GM04504 (cell line): ENCODE data around the gene TST.

Source experiments
- DNase-seq: peaks from one replicate; pipeline ENCODE4 v3.0.0-alpha.2; 2012; ENCODE audit warnings: low read depth

The TST gene

GRCh38 chr22:37019309-37020191, at the start of gene TST, which contains the start of gene MPST:
Gene TST (minus strand): TSS chr22:37019447. CDS start chr22:37018732, 715 bp downstream.
Gene MPST (plus strand): TSS chr22:37019742. CDS start chr22:37019837, 95 bp downstream.
- no peak for DNase-seq

GRCh38 chr22:37068859-37069258, 49.6 kb upstream of the TST start:
- no peak for DNase-seq

GRCh38 chr22:37067428-37067827, 48.2 kb upstream of the TST start:
- DNase-seq: no peak

GRCh38 chr22:37065961-37066360, 46.7 kb upstream of the TST start:
- no peak for DNase-seq

- DNase-seq: no peak
Measured at GRCh38 chr22:37065180-37065579, 45.9 kb upstream of the TST start.

GRCh38 chr22:37064553-37064952, 45.3 kb upstream of the TST start:
- DNase-seq: no peak

GRCh38 chr22:37063431-37064420, 44.5 kb upstream of the TST start:
- no peak for DNase-seq

GRCh38 chr22:37062702-37063381, 43.6 kb upstream of the TST start:
- no peak for DNase-seq

GRCh38 chr22:37062376-37062675, 43.1 kb upstream of the TST start:
- DNase-seq: no peak

- DNase-seq: no peak
Measured at GRCh38 chr22:37061611-37062375, 42.5 kb upstream of the TST start.

- no peak for DNase-seq
Measured at GRCh38 chr22:37060801-37061610, 41.8 kb upstream of the TST start.

GRCh38 chr22:37059876-37060449, 40.7 kb upstream of the TST start:
- no peak for DNase-seq

GRCh38 chr22:37058917-37059701, 39.9 kb upstream of the TST start:
- DNase-seq: no peak

- DNase-seq: no peak
Measured at GRCh38 chr22:37057796-37058510, 38.7 kb upstream of the TST start.

- DNase-seq: no peak
Measured at GRCh38 chr22:37057226-37057625, 38.0 kb upstream of the TST start.

- no peak for DNase-seq
Measured at GRCh38 chr22:37056246-37056645, 37.0 kb upstream of the TST start.

- DNase-seq: no peak
Measured at GRCh38 chr22:37054600-37055365, 35.5 kb upstream of the TST start.

- DNase-seq: no peak
Measured at GRCh38 chr22:37054056-37054395, 34.8 kb upstream of the TST start.
